Suprapubic skin (tissue), 4 donors: Measurements from ENCODE around the gene SLC35E1.

Source experiments
- CTCF ChIP-seq, 2 donors: fragments of 200-600 bp in 1 of 2; fragments of 450-650 bp in 1 of 2; sonication (generic) in 1 of 2; IDR thresholded peaks; one replicate each; pipeline ENCODE4 v1.5.1; 2016 to 2019; ENCODE audit warnings: antibody characterized with exemption in 2 of 2, mild to moderate bottlenecking in 1 of 2, moderate library complexity in 1 of 2
- EP300 ChIP-seq: sonication (generic); formaldehyde crosslinking; IDR thresholded peaks from one replicate; pipeline ENCODE4 v1.6.1; 2017; ENCODE audit warnings: antibody characterized with exemption
- POLR2AphosphoS5 ChIP-seq, 3 donors: sonication (generic); formaldehyde crosslinking; IDR thresholded peaks; one replicate each; pipeline ENCODE4 v1.6.1; 2017; ENCODE audit warnings: antibody characterized with exemption in 3 of 3

GRCh38 chr19:16607819-16608218 lies 35.6 kb upstream of the SLC35E1 start:
- no peak for TF ChIP-seq CTCF (IDR thresholded peaks at IDR 0.05)
- no peak for TF ChIP-seq POLR2AphosphoS5 (IDR thresholded peaks at IDR 0.05)
- TF ChIP-seq EP300 = no peak
